ENCODE results near the gene BDH2.
A peak's percentile ranks its signal among the peaks of the same experiment; 100 is the strongest.

Gene BDH2

DNA sequence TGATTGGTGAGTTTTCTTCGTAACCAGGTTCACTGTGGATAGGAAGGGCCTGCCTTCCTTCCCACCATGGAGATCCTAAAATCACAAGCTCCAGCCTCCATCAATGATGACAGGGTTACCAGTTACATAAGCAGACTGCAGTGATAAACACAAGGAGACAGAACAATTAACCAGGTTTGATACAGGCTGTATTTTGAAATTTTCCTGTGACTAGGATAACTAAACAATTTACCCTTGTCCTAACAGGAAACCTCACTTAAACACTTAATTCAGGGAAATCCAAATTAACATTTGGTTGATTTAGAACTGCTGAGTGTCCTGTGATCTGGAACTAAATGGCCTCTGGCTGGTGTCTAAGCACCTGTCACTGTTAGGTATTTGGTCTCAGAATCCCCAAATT lies 20.0 kb downstream of the BDH2 start:
- DNase-seq = no peak

DNA sequence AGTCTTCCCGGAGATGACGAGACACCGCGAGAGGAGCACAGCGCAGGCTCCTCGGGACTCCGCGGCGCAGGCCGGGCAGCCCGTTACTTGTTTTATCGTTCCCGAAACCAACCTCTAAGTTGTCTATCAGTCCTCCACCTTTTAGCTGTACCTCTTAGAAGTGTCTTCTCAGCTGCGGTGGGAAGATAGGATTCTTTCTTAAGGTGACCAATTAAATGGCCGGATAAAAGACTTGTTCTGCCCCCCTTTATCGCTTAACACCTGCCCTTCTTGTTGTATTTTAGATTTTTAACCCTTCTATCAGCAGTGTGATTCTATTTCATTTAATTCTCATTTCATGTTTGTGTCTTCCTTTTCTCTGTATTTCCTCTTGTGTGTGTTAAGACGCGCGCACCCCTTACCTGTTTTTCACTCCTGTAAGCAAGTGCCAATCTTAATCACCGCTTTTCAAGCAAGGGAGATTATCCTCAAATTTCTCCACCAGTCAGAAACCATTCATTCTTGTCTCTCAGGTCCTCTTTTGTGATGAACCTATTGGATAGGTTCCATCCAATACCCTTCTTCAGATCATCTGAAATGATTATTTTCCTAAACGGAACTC lies 22.8 kb downstream of the BDH2 start, which contains the start of gene SLC9B2:
Gene SLC9B2 (minus strand): TSS at position 15 of the 601 bp plus-strand sequence. CDS start 9,211 bp downstream, outside the sequence.
- DNase-seq = peak; percentile 16

DNA sequence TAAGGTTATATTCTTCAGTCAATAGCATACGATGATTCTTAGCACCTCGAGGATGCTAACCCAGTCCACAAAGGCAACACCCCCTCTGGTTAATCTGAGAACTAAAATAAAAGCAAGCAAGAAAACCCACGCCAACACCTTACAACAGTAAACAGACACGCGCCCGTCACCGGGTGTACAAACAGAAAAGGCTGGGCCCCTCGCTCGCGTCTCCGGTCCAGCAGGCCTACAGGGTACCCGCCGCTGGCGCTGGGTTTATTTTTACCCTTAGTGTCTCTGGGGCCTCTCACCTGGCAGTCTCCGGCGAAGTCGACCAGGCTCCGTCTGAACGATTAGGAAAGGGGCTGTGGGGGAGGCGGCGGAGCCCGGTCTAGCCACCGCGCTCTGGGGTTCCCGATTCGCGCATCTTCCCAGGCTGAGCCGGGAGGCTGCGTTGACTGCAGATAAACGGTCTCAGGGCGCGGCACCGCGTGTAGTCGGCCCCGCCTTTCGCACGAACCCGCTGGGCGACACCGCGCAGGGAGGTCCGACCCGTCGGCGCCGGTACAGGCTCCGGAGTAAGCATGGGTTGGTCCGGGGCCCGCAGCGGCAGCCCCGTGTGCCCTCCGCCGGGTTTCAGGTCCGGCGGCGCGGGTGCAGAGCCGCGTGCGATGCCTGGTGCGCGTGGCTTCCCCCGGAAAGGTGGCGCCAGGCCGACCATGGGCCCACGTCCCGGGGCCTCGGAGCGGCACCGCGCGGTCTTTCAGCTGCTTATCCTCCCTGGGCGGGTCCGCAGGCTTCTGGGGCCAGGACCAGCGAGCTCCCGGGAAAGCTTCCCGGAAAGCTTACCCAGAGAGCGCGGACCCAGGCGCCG lies 23.5 kb downstream of the BDH2 start:
- peak; percentile 68 for DNase-seq

DNA sequence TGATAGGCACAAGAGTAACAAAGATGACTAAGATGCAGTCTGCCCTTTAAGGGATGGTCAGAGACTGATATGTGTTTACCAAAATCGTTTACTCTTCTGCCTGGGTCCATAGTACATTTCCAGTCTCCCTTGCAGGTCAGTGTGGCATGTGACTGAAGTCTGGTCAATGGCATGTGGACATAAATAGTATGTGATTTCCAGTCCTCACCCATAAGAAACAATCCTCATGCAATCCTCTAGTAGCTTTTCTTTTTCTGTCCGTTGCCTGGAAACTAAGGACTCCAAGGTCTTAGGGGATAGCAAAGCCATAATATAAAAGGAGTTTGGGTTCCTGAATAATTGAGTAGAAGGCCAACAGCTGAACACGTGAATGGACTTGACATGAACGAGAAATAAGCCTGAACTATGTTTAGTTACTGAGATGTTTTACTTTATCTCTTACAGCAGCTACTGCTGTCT lies 24.2 kb downstream of the BDH2 start:
- no peak for DNase-seq

DNA sequence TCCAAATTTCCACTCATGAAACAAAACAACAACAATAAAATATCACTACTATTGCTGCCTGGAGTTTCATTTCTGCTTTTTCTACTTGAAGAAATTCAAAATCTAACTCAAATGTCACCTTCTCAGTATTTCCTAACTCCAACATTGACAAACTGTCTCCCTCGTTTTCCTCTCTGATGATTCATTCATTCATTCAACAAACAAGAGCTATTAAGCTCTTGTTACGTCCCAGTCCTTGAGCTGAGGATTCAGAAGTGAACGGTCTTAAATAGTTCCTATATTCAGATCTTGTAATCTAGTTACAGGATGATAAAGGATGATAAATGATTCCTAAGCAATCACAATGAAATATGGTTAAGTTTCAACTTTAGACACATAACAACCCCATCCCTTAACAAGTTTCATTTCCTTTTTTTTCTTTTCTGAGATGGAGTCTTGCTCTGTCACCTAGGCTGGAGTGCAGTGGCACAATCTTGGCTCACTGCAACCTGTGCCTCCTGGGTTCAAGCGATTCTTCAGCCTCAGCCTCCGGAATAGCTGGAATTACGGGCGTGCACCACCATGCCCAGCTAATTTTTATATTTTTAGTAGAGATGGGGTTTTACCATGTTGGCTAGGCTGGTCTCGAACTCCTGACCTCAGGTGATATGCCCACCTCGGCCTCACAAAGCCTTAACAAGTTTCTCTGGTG lies 24.7 kb downstream of the BDH2 start:
- DNase-seq = no peak

DNA sequence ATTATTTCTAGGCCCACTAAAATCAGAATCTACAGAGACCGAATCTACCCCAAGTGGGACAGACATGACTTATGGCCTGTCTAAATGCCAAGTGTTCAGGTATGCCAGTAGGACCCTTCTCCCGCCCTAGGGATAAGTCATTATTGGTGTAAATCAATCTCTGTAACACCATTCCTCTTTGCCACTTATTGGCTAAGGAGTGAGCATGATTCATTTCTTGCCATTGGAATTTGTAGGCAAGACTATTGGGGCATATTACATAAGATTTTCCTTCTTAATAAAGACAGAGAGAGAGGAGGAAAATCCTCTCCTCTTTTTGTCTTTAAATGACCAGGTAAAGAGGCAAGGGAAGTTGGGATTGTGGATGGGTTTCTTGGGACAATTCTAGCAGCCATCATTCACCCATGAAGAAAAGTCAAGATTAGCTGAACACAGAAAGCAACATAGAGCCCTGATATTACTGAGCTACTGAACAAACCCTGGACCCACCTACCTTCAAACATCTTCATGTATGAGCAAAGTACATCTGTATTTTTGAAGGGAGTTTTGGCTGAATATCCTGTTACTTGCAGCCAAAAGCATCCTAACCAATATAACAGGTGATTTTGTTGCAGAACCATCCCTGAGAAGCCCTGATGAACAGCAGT lies 25.7 kb downstream of the BDH2 start:
- DNase-seq = no peak

DNA sequence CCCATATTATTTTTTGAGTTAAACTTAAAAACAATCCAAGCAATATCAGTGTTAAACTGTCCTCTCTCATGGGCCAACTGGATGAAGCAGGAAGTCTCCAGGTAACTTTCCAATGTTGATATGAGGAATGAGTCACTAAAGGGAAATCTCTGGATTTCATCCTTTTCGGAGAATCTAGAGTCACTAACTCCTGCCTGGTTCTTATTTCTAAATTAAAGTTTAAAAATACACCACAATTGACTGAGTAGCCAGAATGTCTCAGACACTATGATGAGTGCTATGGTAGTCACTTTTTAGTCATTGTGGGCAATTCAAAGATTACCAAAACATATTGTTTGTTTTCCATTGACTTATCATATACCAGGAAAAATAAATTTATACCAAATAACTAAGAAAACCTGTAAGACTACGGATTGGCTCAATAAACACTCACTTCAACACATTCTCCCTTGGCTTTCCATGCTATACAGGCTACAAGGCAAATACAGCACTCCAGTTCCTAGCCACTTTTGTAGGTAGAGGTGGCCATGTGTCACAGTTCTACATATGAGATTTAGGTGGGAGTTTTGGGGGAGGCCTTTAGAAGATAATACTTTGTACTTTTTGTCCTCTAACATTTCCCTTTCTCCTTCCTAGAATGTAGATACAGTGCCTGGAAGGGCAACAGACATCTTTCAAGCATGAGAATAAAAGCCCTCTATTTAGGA lies 31.6 kb downstream of the BDH2 start:
- no peak for DNase-seq

DNA sequence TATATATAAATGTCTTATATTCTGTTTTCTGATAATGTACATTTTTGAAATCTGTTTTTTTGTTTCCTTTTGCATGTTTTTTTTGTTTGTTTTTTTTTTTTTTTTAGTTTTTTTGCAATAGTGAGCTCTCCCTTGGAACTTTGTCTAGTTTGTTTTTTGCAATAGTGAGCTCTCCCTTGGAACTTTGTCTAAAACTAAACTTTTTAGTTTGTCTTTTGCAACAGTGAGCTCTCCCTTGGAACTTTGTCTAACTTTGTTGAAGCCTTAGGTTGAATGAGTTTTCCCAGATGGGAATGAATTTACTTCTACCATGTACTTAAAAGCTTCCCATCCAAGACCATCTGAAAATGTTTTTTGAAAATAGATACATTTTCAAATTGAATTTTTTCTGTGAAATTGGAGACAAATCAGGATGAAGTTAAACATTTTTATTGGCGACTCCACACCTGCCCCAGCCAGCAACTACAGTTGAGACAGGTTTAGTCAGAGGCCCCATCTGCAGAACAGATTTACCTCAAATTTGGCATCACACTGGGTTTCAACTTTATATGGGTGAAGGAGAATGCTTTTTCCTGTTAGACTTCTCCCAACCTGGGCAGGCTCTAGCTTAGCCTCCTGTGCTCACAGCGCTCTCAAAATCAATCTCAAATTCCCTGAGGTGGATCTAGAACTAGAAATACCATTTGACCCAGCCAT lies 39.0 kb downstream of the BDH2 start:
- no peak for DNase-seq

DNA sequence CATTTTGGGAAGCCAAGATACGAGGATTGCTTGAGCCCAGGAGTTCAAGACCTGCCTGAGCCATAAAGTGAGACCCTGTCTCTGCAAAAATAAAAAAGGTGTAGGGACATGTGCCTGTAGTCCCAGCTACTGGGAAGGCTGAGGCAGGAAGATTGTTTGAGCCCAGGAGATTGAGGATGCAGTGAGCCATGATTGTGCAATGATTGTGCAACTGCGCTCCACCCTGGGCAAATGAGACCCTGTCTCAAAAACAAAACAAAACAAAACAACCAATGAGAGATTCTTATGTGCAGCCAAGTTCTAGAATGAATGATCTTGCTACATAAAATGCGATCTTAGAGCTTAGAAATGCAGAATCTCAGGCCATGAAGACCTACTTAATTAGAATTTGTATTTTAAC lies 45.6 kb downstream of the BDH2 start:
- no peak for DNase-seq

DNA sequence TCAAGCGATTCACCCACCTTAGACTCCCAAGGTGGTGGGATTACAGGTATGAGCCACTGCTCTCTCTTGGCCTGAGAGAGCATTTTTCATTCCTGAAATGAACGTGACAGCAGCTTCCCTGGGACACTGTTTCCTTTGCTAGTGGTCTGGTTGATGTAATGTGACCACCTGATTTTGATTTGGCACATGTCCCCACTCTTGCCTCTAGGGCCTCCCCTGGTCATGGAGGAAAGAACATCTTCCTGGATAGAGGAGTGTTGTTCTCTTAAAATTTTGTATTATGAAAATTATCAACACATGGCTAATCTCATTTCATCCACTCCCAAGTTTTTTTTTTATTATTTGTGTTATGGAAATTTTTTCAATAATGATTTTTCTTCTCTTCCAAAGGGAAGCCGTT lies 46.9 kb downstream of the BDH2 start:
- DNase-seq = no peak

DNA sequence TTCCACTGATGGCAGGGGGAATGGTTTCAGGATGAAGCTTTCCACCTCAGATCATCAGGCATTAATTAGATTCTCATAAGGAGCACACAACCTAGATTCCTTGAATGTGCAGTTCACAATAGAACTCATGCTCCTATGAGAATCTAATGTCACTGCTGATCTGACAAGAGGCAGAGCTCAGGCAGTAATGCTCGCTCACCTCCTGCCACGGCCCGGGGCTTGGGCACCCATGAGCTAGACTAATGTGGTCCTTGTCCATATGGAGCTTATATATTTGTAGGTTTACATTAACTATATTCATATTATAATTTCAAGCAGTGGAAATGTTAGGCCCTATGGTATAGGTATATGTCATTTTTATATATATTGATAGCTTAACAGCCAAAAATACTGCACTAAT lies 47.5 kb downstream of the BDH2 start:
- DNase-seq = no peak

DNA sequence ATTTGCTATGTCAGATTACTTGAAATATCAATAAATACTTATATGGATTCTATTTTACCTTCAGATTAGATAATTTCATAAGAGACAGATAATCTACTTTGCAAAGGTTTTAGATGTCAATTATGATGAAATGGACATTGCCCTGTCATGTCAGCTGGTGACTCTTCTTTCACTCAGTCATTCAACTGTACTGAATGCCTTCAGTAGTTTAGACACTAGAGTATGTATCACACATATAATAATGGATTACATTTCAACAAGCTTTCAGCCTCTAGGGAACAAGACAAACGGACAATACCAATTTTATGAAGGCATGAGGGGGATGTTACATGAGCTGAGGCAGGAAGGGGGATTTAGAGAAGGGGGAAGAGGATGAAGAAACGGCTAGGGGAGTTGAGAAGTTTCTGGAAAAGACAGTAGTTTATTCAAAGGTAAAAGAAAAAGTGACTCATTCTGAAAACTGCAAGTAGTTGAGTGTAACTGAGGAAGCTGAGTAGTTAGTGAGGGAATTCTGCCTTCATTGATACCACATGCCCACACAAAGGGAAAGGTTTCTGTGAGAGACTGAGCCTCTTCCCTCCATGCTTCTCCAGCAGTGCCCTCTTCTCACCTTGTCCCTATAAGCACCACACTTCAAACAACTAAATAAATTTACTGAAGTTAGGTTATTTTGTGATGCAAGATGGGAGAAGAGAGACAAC lies 48.7 kb downstream of the BDH2 start:
- no peak for DNase-seq

DNA sequence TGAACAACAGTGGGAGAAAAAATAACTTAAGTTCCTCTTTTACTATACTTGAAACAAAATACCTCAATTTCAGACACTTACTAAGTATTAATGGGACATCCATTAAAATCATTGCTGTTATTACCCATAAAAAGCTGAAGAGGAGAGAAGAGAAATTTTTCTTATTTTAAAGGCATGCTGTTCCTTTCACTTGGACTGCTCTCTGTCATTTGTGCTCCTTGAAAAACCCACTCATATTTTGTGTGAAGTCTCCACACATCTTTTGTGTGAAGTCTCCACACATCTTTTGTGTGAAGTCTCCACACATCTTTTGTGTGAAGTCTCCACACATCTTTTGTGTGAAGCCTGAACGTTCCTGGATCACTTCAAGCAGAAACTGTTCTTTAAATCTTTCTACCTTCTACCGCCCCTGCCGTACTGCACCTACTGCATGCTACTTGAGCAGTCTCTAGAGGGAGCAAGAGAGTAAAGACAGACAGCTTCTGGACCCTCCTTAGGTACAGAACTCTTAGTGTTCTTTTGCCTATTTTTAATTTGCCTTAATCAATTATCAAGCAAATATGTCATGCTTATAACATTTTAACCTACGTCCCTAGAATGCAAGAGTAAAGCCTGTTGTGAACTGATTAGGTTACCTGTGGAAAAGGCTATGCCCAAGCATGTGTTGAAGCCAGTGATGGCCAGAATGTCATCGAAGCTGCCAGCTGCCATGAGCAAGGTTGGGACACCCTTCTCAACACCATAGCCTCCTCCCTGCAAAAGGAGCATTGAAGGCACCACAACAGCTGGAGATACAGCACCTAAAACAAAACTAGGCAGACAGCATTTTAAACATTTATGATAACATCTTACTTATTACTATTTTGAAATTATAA lies 53.0 kb downstream of the BDH2 start:
- peak; percentile 18 for DNase-seq

DNA sequence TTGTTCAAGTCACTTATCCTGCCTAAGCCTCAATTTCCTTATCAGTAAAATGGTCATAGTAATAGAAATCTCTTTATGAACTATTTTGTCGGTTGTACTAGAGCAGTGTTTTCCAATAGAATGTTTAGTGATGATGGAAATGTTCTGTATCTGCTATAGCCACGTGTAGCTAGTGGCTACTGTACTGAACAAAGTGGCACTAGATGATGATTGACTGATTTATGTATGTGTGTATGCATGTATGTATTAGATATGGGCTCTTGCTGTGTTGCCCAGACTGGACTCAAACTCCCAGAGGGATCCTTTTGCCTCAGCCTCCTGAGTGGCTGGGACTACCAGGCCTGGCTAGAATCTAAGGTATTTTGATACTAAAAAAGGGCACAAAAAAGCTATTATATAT lies 55.5 kb downstream of the BDH2 start:
- no peak for DNase-seq

DNA sequence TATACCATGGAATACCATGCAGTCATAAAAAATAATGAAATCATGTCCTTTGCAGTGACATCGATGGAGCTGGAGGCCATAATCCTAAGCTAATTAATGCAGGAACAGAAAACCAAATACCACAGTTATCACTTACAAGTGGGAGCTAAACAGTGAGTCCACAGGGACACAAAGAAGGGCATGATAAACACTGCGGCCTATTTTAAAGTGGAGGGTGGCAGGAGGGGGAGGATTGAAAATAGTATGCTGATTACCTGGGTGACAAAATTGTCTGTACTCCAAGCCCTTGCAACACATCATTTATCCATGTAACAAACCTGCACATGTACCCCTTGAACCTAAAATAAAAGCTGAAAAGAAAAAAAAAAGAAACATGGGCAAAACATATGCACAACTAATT lies 63.5 kb downstream of the BDH2 start:
- no peak for DNase-seq

DNA sequence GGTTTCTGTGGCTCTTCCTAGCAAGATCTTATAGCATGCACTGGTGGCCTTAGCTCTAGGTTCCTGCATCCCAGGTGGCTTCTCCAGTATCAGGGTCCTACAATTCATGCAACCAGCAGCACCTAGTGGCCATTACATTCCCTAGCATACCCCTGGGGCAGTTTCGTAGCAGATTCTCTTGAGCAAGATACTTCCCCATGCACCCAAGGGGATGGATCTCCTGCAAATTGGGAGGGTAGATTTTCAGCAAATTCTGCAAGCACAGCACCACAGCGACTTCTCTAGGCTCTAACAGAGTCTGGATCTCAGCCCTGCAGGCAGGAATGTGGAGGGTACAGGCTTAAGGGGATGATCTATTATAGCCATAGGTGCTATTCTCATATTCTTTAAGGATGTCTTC lies 67.1 kb downstream of the BDH2 start:
- no peak for DNase-seq

DNA sequence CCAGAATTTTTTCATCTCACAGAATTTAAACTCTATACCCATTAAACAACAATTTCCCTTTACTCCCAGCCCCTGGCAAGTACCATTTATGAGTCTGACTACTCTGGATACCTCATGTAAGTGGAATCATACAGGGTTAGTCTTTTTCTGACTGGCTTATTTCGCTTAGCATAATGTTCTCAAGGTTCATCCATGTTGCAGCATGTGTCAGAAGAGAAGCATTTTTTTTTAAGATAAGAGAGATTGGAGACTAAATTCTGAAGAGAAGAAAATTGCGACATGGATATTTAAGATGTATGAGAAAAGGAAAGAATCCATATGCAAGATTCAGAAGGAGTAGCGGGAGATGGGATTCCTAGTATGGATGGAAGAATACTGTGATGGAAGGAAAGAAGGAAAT lies 68.8 kb downstream of the BDH2 start:
- no peak for DNase-seq

DNA sequence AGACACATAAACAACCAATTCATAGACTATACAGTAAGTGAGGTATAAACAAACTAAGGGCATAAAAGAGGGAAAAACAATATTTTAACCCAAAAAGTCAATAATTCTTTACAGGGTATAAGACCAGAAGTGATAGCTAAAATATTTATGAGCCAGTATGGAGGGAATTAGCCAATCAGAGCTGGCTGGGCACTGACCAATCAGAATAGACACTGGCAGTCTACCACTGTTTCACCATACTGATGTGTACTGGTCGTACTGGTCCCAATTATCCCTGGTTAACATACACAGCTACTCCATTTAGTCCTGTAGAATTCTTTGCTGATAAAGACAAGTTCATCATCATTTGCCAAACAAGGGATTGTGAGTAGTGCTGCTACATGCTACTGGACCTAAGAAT lies 70.3 kb downstream of the BDH2 start:
- no peak for DNase-seq

Measured in activated naive CD4-positive, alpha-beta T cell treated with anti-CD3 and anti-CD28 coated beads, Interleukin-2, amount 50 U/mL, for 16 hours (primary cell).